NCI-H1048 (cell line): Measurements from ENCODE around the gene NKAIN1.
"Not testable (repeated sequence)": the region's sequence is repeated elsewhere in the genome, so short reads cannot be mapped to it uniquely, and the experiment has no call there.

ENCODE experiments used
- DNase-seq: peaks from one replicate; lab custom pipeline; 2025; lab: John Stamatoyannopoulos, UW

The NKAIN1 gene

DNA sequence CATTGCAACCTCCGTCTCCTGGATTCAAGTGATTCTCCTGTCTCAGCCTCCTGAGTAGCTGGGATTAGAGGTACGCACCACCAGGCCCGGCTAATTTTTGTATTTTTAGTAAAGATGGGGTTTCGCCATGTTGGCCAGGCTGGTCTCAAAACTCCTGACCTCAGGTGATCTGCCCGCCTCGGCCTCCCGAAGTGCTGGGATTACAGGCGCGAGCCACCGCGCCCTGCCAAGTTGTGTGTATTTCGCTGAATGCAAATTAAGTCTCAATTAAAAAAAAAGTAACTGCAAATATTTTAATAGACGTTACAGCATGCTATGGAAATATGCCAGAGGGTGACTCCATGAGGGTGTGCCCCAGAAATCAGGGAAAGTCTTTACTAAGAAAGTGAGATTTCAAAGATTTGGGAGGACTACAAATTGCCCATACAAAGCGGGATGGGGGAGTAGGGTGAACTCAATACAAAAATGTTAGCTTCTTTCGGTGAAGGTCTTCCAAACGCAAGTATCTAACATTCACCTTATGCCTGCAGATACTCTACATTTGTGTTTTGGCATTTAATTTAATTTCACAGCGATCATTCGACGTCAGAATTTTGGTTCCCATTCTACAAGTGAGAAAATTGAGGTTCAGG, 85.6 kb downstream of the NKAIN1 start:
- DNase-seq, result no peak

DNA sequence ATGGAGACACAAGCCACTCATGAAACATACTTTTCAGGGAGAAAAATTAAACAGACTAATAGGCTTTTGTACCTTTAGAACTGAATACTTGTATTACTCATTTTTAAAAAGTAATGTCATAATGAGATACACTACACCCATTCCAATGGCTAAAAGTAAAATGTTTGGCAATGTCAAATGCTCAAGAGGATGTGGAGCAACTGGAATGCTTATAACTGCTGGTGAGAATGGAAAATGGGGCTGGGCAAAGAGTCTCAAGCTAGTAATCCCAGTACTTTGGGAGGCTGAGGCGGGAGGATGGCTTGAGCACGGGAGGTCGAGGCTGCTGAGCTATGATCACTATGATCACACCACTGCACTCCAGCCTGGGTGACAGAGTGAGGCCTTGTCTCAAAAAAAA, 86.3 kb downstream of the NKAIN1 start:
- DNase-seq, result no peak

- DNase-seq, result no peak
Measured at GRCh38 chr1:31152181-31152795, 87.4 kb downstream of the NKAIN1 start.

DNA sequence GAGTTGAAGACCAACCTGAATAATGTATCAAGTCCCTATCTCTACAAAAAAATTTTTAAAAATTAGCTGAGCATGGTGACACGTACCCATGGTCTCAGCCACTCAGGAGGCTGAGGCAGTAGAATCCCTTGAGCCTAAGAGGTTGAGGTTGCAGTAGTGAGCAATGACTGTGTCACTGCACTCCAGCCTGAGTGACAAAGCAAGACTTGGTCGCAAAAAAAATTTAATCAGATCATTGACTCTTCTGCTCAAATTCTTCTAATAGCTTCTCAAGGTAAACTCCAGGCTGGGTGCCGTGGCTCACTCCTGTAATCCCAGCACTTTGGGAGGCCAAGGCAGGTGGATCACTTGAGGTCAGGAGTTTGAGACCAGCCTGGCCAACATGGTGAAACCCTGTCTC, 88.3 kb downstream of the NKAIN1 start:
- DNase-seq, result no peak

GRCh38 chr1:31148409-31148808, 91.3 kb downstream of the NKAIN1 start:
- DNase-seq, result no peak

- no peak for DNase-seq
Measured at GRCh38 chr1:31145648-31146047, 94.0 kb downstream of the NKAIN1 start.

DNA sequence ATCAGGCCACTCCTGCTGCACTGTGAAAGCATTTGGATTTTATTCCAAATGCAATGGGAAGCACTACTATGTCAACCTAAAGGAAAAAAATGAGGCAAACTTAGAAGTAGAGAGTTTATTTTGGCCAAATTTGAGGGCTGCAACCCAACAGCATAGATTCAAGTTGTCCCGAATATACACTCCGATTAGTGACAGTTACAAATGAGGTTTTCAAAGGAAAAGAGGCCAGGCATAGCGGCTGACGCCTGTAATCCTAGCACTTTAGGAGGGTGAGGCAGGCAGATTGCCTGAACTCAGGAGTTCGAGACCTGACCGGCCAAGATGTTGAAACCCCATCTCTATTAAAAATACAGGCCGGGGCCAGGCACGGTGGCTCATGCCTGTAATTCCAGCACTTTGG, 95.2 kb downstream of the NKAIN1 start:
- no peak for DNase-seq

- DNase-seq, result no peak
Measured at GRCh38 chr1:31143455-31143854, 96.2 kb downstream of the NKAIN1 start.

DNA sequence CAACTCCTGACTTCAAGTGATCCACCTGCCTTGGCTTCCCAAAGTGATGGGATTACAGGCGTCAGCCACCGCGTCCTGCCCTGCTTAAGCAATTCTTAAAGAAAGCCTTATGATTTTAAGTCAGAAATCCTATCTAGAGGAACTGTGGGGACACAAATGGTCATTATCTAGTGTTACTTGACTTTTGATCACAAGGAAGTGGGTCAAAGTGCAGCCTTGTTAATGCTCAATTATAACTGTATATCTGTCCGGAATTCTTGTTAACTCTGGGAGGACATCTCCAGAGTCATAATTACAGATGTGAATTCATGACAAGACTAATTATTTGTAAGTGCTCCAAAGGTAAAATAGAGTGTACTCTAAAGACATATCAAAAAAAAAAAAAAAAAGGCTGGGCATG, 97.3 kb downstream of the NKAIN1 start:
- DNase-seq, result no peak

DNA sequence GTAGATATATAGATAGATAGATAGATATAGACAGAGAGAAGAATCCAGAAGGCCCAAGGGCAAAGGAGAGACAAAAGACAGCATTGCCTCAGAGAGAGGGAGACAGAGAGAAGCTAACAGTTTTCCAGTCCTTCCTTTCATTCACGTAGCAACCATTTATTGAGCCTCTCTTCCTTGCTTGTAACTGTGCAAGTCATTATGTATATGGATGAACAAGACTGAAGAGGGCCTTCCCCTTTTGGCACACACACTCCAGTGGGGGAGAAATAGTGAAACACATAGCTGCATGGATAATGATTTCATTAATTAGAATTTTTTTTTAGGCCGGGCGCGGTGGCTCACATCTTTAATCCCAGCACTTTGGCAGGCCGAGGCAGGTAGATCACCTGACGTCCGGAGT, 99.4 kb downstream of the NKAIN1 start:
- no peak for DNase-seq

- not testable (repeated sequence) for DNase-seq
Measured at GRCh38 chr1:31138797-31139521, 100.7 kb downstream of the NKAIN1 start.

GRCh38 chr1:31137873-31138272, 101.8 kb downstream of the NKAIN1 start:
- DNase-seq, result not testable (repeated sequence)

DNA sequence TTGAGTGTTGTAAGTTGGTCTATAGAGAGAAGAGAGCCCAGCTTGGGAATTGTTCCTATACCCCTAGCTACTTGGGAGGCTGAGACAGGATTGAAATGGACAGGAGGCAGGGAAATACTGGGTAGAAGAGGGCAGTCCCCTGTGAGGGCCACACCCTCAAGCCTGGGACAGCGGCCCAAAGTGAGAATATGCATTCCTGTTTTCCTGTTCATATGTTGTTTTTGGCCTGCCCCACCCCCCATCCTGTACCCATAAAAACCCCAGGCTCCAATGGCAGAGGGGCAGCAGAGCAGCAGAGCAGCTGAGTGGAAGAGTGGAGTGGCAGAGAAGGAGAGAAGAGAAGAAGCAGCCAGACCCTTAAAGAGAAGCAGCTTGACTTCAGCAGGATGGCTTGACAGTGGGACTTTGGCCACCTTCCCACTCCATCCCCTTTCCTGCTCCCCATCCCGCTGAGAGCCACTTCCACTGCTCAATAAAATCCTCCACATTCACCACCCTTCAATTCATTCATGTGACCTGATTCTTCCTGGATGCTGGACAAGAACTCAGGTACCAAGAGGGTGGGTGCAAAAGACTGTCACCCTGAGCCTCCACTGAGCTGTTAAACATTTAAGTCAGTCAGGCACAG, 103.6 kb downstream of the NKAIN1 start:
- no peak for DNase-seq

GRCh38 chr1:31133368-31133767, 106.3 kb downstream of the NKAIN1 start:
- DNase-seq, result no peak
